ENCODE results near the gene ARHGEF10L.

Gene ARHGEF10L

GRCh38 chr1:17635811-17636210 is 96.3 kb downstream of the ARHGEF10L start:
- Histone ChIP-seq H3K9me3 (no peaks in the 10 kb centered on the region), H3K4me1 (no peaks in the 10 kb centered on the region), H3K36me3 (no peaks in the 10 kb centered on the region), H3K27me3 (no peaks in the 10 kb centered on the region), H3K4me3 (ENCODE audit: low read depth, low read length) (no peak overlapping the region)
- TF ChIP-seq CTCF (IDR thresholded peaks at IDR 0.05; ENCODE audit: low read depth, low read length) = no peak
- no peak for DNase-seq

- Histone ChIP-seq H3K4me1 (no peaks in the 10 kb centered on the region), H3K27me3 (no peaks in the 10 kb centered on the region), H3K9me3 (no peaks in the 10 kb centered on the region), H3K36me3 (no peaks in the 10 kb centered on the region), H3K4me3 (ENCODE audit: low read depth, low read length) (no peak overlapping the region)
- no peak for DNase-seq
- TF ChIP-seq CTCF (IDR thresholded peaks at IDR 0.05; ENCODE audit: low read depth, low read length) = no peak
Observed at GRCh38 chr1:17636612-17637011, 97.1 kb downstream of the ARHGEF10L start.

GRCh38 chr1:17637055-17637454 is 97.6 kb downstream of the ARHGEF10L start:
- no peaks in the 10 kb centered on the region for H3K36me3 ChIP-seq
- no peak for DNase-seq

GRCh38 chr1:17639703-17640340 is 100.3 kb downstream of the ARHGEF10L start:
- Histone ChIP-seq H3K9me3 (no peaks in the 10 kb centered on the region), H3K4me1 (no peaks in the 10 kb centered on the region), H3K27me3 (no peaks in the 10 kb centered on the region), H3K4me3 (ENCODE audit: low read depth, low read length) (no peak overlapping the region), H3K36me3 (no peaks in the 10 kb centered on the region)
- DNase-seq = no peak
- no peak for TF ChIP-seq CTCF (IDR thresholded peaks at IDR 0.05; ENCODE audit: low read depth, low read length)

More at GRCh38 chr1:17637055-17637454, 97.6 kb downstream of the ARHGEF10L start:
- no peaks in the 10 kb centered on the region for H3K27me3 ChIP-seq
- H3K4me3 ChIP-seq (ENCODE audit: low read depth, low read length) = no peak overlapping the region
- TF ChIP-seq CTCF (IDR thresholded peaks at IDR 0.05; ENCODE audit: low read depth, low read length) = no peak
- no peaks in the 10 kb centered on the region for H3K4me1 ChIP-seq
- H3K9me3 ChIP-seq = no peaks in the 10 kb centered on the region

- Histone ChIP-seq H3K27me3 (no peaks in the 10 kb centered on the region), H3K4me1 (no peaks in the 10 kb centered on the region), H3K4me3 (ENCODE audit: low read depth, low read length) (no peak overlapping the region), H3K36me3 (no peaks in the 10 kb centered on the region), H3K9me3 (no peaks in the 10 kb centered on the region)
- TF ChIP-seq CTCF (IDR thresholded peaks at IDR 0.05; ENCODE audit: low read depth, low read length) = no peak
- no peak for DNase-seq
Observed at GRCh38 chr1:17640393-17640792, 100.9 kb downstream of the ARHGEF10L start.

- Histone ChIP-seq H3K9me3 (no peaks in the 10 kb centered on the region), H3K4me1 (no peaks in the 10 kb centered on the region), H3K4me3 (ENCODE audit: low read depth, low read length) (no peak overlapping the region), H3K36me3 (no peaks in the 10 kb centered on the region), H3K27me3 (no peaks in the 10 kb centered on the region)
- TF ChIP-seq CTCF (IDR thresholded peaks at IDR 0.05; ENCODE audit: low read depth, low read length) = no peak
- no peak for DNase-seq
Observed at GRCh38 chr1:17640975-17641374, 101.5 kb downstream of the ARHGEF10L start.

All from BE2C (cell line).